GM19452 (cell line): Measurements from ENCODE around the gene INCENP.
"Not testable (repeated sequence)": the region's sequence is repeated elsewhere in the genome, so short reads cannot be mapped to it uniquely, and the experiment has no call there.

Source experiments
- ATAC-seq: cut with Tn5 transposase; IDR thresholded peaks from one replicate; pipeline ENCODE4 v1.9.1; 2021; ENCODE audit not compliant: unreplicated experiment

Gene INCENP

GRCh38 chr11:62123669-62124185, at the start of gene INCENP:
Gene INCENP (plus strand): TSS chr11:62124011. CDS start chr11:62128162, 4,151 bp downstream.
- ATAC-seq, result peak; percentile 95

- no peak for ATAC-seq
Observed at GRCh38 chr11:62075438-62075837, 48.4 kb upstream of the INCENP start.

- no peak for ATAC-seq
Observed at GRCh38 chr11:62077132-62077531, 46.7 kb upstream of the INCENP start.

GRCh38 chr11:62081378-62082291, 42.2 kb upstream of the INCENP start:
- no peak for ATAC-seq

GRCh38 chr11:62082292-62082657, 41.5 kb upstream of the INCENP start:
- ATAC-seq, result no peak

- not testable (repeated sequence) for ATAC-seq
Observed at GRCh38 chr11:62084801-62085200, 39.0 kb upstream of the INCENP start.

- no peak for ATAC-seq
Observed at GRCh38 chr11:62087694-62088093, 36.1 kb upstream of the INCENP start.

GRCh38 chr11:62088331-62088933, 35.4 kb upstream of the INCENP start:
- no peak for ATAC-seq

GRCh38 chr11:62103141-62103540, 20.7 kb upstream of the INCENP start:
- ATAC-seq, result no peak

- ATAC-seq, result no peak
Observed at GRCh38 chr11:62103986-62104385, 19.8 kb upstream of the INCENP start.

GRCh38 chr11:62104816-62105653, 18.8 kb upstream of the INCENP start:
- no peak for ATAC-seq

GRCh38 chr11:62105667-62106191, 18.1 kb upstream of the INCENP start:
- no peak for ATAC-seq

- no peak for ATAC-seq
Observed at GRCh38 chr11:62108017-62108750, 15.6 kb upstream of the INCENP start.

- no peak for ATAC-seq
Observed at GRCh38 chr11:62108971-62109404, 14.8 kb upstream of the INCENP start.

- no peak for ATAC-seq
Observed at GRCh38 chr11:62115085-62115694, 8.6 kb upstream of the INCENP start.

GRCh38 chr11:62116451-62116850, 7.4 kb upstream of the INCENP start:
- ATAC-seq, result no peak

GRCh38 chr11:62119569-62119968, 4.2 kb upstream of the INCENP start:
- no peak for ATAC-seq

GRCh38 chr11:62120001-62120400, 3.8 kb upstream of the INCENP start:
- ATAC-seq, result no peak

GRCh38 chr11:62120431-62120830, 3.4 kb upstream of the INCENP start:
- no peak for ATAC-seq

- ATAC-seq, result no peak
Observed at GRCh38 chr11:62122076-62122475, 1.7 kb upstream of the INCENP start.
